HepG2 (cell line): ENCODE measurements around the gene PRSS22. TPM values are rescaled to one million over a fixed set of nuclear protein-coding genes. Genes with fewer than 3 reads are reported as not detected.

Experiments
- CBX1 ChIP-seq: IDR thresholded peaks from one replicate; pipeline ENCODE4 v1.6.1; 2016; ENCODE audit warnings: antibody characterized with exemption, low read depth
- CBX5 ChIP-seq: sonication (generic); formaldehyde crosslinking; IDR thresholded peaks from 2 replicates; pipeline ENCODE4 v1.4.0; 2020; ENCODE audit warnings: missing genetic modification reagents, borderline replicate concordance
- FOXP1 ChIP-seq, 2 experiments: fragments of 450-650 bp in 1 of 2; IDR thresholded peaks; 2 replicates each; pipeline ENCODE4 v1.6.1; 2017 to 2018; ENCODE audit warnings: antibody characterized with exemption in 1 of 2
- HIC2 ChIP-seq: sonication (generic); formaldehyde crosslinking; IDR thresholded peaks from 2 replicates; pipeline ENCODE4 v1.9.0; 2022; ENCODE audit warnings: low read depth, missing genetic modification reagents
- KDM1A ChIP-seq: IDR thresholded peaks from 2 replicates; pipeline ENCODE4 v1.6.1; 2016; ENCODE audit warnings: missing compliant biosample characterization
- KDM5A ChIP-seq: fragments of 200-600 bp; sonication (generic); IDR thresholded peaks from 2 replicates; pipeline ENCODE4 v1.7.0; 2018; ENCODE audit warnings: antibody characterized with exemption, mild to moderate bottlenecking, low read length, borderline replicate concordance
- MYC ChIP-seq: sonication (generic); formaldehyde crosslinking; IDR thresholded peaks from 2 replicates; pipeline ENCODE4 v1.9.0; 2021; ENCODE audit warnings: missing genetic modification reagents, borderline replicate concordance
- PHF20 ChIP-seq: sonication (generic); formaldehyde crosslinking; IDR thresholded peaks from 2 replicates; pipeline ENCODE4 v1.5.0; 2020; ENCODE audit warnings: mild to moderate bottlenecking, missing genetic modification reagents
- PTBP1 ChIP-seq: fragments of 200-400 bp; formaldehyde crosslinking; IDR thresholded peaks from 2 replicates; pipeline ENCODE4 v1.6.1; 2018; ENCODE audit warnings: low read length, low read depth; ENCODE audit not compliant: poor library complexity, severe bottlenecking
- SALL1 ChIP-seq: sonication (generic); formaldehyde crosslinking; IDR thresholded peaks from 2 replicates; pipeline ENCODE4 v1.8.0; 2022; ENCODE audit warnings: mild to moderate bottlenecking, missing genetic modification reagents
- SIX4 ChIP-seq: sonication (generic); formaldehyde crosslinking; IDR thresholded peaks from 2 replicates; pipeline ENCODE4 v1.4.0; 2020; ENCODE audit warnings: missing genetic modification reagents
- SMAD1 ChIP-seq: sonication (generic); formaldehyde crosslinking; IDR thresholded peaks from 2 replicates; pipeline ENCODE4 v1.4.0; 2020; ENCODE audit warnings: missing genetic modification reagents, low read depth, mild to moderate bottlenecking, borderline replicate concordance
- THAP9 ChIP-seq: sonication (generic); formaldehyde crosslinking; IDR thresholded peaks from 2 replicates; pipeline ENCODE4; 2020; ENCODE audit warnings: missing genetic modification reagents, mild to moderate bottlenecking, borderline replicate concordance
- ZBTB3 ChIP-seq: sonication (generic); formaldehyde crosslinking; IDR thresholded peaks from 2 replicates; pipeline ENCODE4 v1.4.0; 2020; ENCODE audit warnings: low read depth, mild to moderate bottlenecking, moderate library complexity, missing genetic modification reagents, borderline replicate concordance
- ZNF230 ChIP-seq: sonication (generic); formaldehyde crosslinking; IDR thresholded peaks from 2 replicates; pipeline ENCODE4 v1.4.0; 2020; ENCODE audit warnings: mild to moderate bottlenecking, missing genetic modification reagents
- ZNF296 ChIP-seq: sonication (generic); formaldehyde crosslinking; conservative IDR thresholded peaks from 2 replicates; pipeline ENCODE4 v1.5.0; 2020; ENCODE audit warnings: mild to moderate bottlenecking, missing genetic modification reagents
- ZNF329 ChIP-seq: sonication (generic); formaldehyde crosslinking; IDR thresholded peaks from 2 replicates; pipeline ENCODE4 v1.9.0; 2021; ENCODE audit warnings: low read depth, mild to moderate bottlenecking, missing genetic modification reagents
- ZNF33A ChIP-seq: sonication (generic); formaldehyde crosslinking; IDR thresholded peaks from 2 replicates; pipeline ENCODE4 v1.5.1; 2020; ENCODE audit warnings: missing genetic modification reagents, mild to moderate bottlenecking, moderate library complexity, borderline replicate concordance
- ZNF430 ChIP-seq: sonication (generic); formaldehyde crosslinking; IDR thresholded peaks from 2 replicates; pipeline ENCODE4 v1.9.0; 2021; ENCODE audit warnings: mild to moderate bottlenecking, missing genetic modification reagents
- ZNF567 ChIP-seq: sonication (generic); formaldehyde crosslinking; IDR thresholded peaks from 2 replicates; pipeline ENCODE4 v1.8.1; 2023; ENCODE audit warnings: mild to moderate bottlenecking, missing genetic modification reagents, borderline replicate concordance
- ZNF660 ChIP-seq: sonication (generic); formaldehyde crosslinking; IDR thresholded peaks from 2 replicates; pipeline ENCODE4 v1.5.1; 2020; ENCODE audit warnings: mild to moderate bottlenecking, low read depth, missing genetic modification reagents, borderline replicate concordance
- ZNF703 ChIP-seq: sonication (generic); formaldehyde crosslinking; IDR thresholded peaks from 2 replicates; pipeline ENCODE4 v1.5.1; 2020; ENCODE audit warnings: missing genetic modification reagents, mild to moderate bottlenecking, moderate library complexity, borderline replicate concordance
- ZNF782 ChIP-seq: sonication (generic); formaldehyde crosslinking; IDR thresholded peaks from 2 replicates; pipeline ENCODE4 v1.4.0; 2020; ENCODE audit warnings: missing genetic modification reagents, mild to moderate bottlenecking, borderline replicate concordance
- polyA plus RNA-seq, 8 experiments: library from polyadenylated mRNA; depleted of rRNA in 3 of 8; stranded (reverse) in 7 of 8; unstranded in 1 of 8; fragments of >200 nt; fragmentation: Illumina TruSeq in 4 of 8; extraction: Trizol in 4 of 8; gene quantifications; 2 replicates each; pipeline versions ENCODE4 v1.2.1 to v1.2.3, GENCODE V29; 2011 to 2016; ENCODE audit warnings: low read depth in 4 of 8, missing spikeins in 1 of 8, mixed read lengths in 1 of 8; ENCODE audit not compliant: insufficient read depth in 1 of 8
- total RNA-seq, 5 experiments: library from RNA; depleted of rRNA; stranded (reverse); fragments of >200 nt; fragmentation: Illumina TruSeq; extraction: Trizol; gene quantifications; 2 replicates each; pipeline ENCODE4 v1.2.3, GENCODE V29; 2016; ENCODE audit warnings: low read depth in 1 of 5

Gene PRSS22
- total and polyA plus RNA-seq, 2 of the 13 experiments (the other 11 are each of a cell fraction or from before 2014, with no cell fraction given) = 0.24 to 0.32 TPM

- TF ChIP-seq FOXP1 (IDR thresholded peaks at IDR 0.05) = no peak
- 0 out of 2 replicates have a peak, but pooled peaks have one; percentile 10 for TF ChIP-seq FOXP1 (CRISPR knock-in tag; IDR thresholded peaks at IDR 0.05)
- TF ChIP-seq ZNF33A = no peak
- TF ChIP-seq SMAD1 = peak; percentile 35; the same call in 1 of the 2 replicates
- no peak for TF ChIP-seq ZNF703 (CRISPR knock-in tag)
- peak; percentile 42; the same call in 1 of the 2 replicates for TF ChIP-seq SIX4 (CRISPR knock-in tag)
- peak; percentile 41; the same call in 1 of the 2 replicates for TF ChIP-seq KDM5A
- TF ChIP-seq ZNF782 (CRISPR knock-in tag) = peak; percentile 96
- peak; percentile 64 for TF ChIP-seq MYC
- peak; percentile 56; the same call in 1 of the 2 replicates for TF ChIP-seq ZNF329
- peak; percentile 88 for TF ChIP-seq ZNF230 (CRISPR knock-in tag)
- TF ChIP-seq ZNF430 (CRISPR knock-in tag) = peak; percentile 49; the same call in 1 of the 2 replicates
- peak; percentile 79; the same call in 1 of the 2 replicates for TF ChIP-seq ZBTB3
- TF ChIP-seq CBX5 (CRISPR knock-in tag) = 0 out of 2 replicates have a peak, but pooled peaks have one; percentile 56
- TF ChIP-seq ZNF660 (CRISPR knock-in tag) = no peak
- TF ChIP-seq ZNF296 (CRISPR knock-in tag) = no peak
- TF ChIP-seq SALL1 (CRISPR knock-in tag) = peak; percentile 26; the same call in 1 of the 2 replicates
- TF ChIP-seq PHF20 (CRISPR knock-in tag) = peak; percentile 59
- no peak for TF ChIP-seq PTBP1
- peak; percentile 22 for TF ChIP-seq CBX1
- peak; percentile 68; the same call in 1 of the 2 replicates for TF ChIP-seq THAP9 (CRISPR knock-in tag)
- no peak for TF ChIP-seq KDM1A (CRISPR knock-in tag)
- peak; percentile 26; the same call in 1 of the 2 replicates for TF ChIP-seq ZNF567 (CRISPR knock-in tag)
- peak; percentile 24; the same call in 1 of the 2 replicates for TF ChIP-seq HIC2 (CRISPR knock-in tag)
These were observed 24.9 kb upstream of the PRSS22 start, which contains the start of gene FLYWCH2 (continued) for GRCh38 chr16:2882650-2883457.
